ENCODE measurements around the gene VSIG10L2.
A peak's percentile ranks its signal among the peaks of the same experiment; 100 is the strongest.

The VSIG10L2 gene

DNA sequence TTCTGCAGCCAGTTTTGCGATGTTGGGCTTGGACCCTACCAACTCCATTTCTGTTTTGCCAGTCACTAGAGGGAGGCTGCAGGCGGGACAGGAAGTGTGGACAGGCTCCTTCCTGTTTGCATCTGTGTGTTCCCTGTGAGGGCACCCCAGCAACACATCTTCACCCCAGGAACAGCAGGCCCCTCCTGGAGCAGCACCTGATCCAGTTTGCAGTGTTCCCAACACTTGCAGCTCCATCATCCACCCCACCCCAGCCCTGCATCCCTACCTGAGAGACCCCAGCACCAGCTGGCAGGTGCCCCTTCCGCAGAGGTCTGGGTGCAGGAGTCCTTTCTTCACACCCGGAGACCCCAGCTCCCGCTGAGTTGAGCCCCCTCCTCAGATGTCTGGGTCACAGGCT lies 7.4 kb upstream of the VSIG10L2 start:
- peak; percentile 53 for DNase-seq (ENCODE audit: low spot score)
- no peak overlapping the region for H3K27ac ChIP-seq
- TF ChIP-seq, protein P1, sequence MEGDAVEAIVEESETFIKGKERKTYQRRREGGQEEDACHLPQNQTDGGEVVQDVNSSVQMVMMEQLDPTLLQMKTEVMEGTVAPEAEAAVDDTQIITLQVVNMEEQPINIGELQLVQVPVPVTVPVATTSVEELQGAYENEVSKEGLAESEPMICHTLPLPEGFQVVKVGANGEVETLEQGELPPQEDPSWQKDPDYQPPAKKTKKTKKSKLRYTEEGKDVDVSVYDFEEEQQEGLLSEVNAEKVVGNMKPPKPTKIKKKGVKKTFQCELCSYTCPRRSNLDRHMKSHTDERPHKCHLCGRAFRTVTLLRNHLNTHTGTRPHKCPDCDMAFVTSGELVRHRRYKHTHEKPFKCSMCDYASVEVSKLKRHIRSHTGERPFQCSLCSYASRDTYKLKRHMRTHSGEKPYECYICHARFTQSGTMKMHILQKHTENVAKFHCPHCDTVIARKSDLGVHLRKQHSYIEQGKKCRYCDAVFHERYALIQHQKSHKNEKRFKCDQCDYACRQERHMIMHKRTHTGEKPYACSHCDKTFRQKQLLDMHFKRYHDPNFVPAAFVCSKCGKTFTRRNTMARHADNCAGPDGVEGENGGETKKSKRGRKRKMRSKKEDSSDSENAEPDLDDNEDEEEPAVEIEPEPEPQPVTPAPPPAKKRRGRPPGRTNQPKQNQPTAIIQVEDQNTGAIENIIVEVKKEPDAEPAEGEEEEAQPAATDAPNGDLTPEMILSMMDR (IDR thresholded peaks at IDR 0.05) = no peak
- no peak overlapping the region for H3K4me3 ChIP-seq

DNA sequence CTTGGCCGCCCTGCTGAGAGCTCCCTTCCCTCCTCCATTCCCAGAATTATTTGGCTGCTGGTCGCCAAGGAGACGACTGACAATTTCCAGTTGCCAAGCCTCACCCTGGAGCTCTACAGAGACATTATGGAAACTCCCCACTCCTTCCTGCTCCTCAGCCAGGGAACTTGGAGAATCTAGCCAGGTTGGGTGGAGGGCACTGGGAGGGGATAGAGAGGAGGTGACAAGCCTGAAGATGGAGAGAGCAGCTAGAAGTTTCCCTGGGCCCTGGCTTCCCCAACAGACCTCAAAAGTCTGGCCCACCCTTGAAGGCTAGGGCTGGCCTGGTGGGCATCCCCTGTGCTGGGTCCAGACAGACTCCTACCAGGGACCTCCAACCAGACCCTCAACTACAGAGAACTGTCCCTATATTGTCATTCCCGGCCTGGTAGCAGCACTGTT lies 6.7 kb upstream of the VSIG10L2 start:
- TF ChIP-seq, protein P1 (IDR thresholded peaks at IDR 0.05) = no peak
- Histone ChIP-seq H3K27ac (no peak overlapping the region), H3K4me3 (no peak overlapping the region)
- peak; percentile 67 for DNase-seq (ENCODE audit: low spot score)

DNA sequence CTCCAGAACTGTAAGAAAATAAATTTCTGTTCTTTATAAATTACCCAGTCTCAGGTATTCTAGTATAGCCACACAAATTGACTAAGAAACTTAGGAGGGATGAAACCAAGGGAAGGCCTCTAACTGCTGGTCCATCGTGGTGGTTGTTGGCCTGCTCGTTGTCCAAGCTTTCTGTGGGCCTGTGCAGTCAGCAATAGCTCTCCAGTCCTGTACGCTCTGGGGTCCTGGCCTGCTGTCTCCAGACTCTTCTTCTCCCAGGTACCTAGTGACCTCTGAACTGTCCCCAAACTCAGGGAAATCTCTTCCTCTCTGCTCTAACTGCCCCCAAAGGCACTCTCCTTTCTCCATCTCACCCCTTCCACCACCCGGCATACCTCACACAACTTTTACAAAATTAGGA lies 5.7 kb upstream of the VSIG10L2 start:
- no peak overlapping the region for H3K27ac ChIP-seq

DNA sequence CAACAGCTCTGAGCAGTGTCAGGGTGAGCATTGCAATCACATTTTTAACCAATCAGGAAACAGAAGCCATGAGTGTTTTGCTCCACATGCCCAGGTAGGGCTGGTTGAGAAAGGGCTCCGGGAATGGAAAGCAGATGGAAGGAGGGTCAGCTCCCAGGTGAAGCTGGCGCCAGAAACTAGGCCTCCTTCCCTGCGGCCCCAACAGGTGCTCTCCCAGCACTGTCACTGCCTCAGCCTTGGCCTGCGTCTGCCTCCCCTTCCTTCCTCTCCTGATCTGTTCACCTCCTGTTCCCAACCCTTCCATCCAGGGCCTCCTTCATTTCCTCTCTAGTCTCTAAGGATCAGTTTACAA lies 4.6 kb upstream of the VSIG10L2 start:
- Histone ChIP-seq H3K4me3 (no peak overlapping the region), H3K27ac (no peak overlapping the region)
- TF ChIP-seq, protein P1 (IDR thresholded peaks at IDR 0.05) = no peak
- DNase-seq (ENCODE audit: low spot score) = peak; percentile 52

More for the DNA sequence above, 5.7 kb upstream of the VSIG10L2 start:
- TF ChIP-seq, protein P1 (IDR thresholded peaks at IDR 0.05) = no peak
- no peak overlapping the region for H3K4me3 ChIP-seq
- peak; percentile 7 for DNase-seq (ENCODE audit: low spot score)

DNA sequence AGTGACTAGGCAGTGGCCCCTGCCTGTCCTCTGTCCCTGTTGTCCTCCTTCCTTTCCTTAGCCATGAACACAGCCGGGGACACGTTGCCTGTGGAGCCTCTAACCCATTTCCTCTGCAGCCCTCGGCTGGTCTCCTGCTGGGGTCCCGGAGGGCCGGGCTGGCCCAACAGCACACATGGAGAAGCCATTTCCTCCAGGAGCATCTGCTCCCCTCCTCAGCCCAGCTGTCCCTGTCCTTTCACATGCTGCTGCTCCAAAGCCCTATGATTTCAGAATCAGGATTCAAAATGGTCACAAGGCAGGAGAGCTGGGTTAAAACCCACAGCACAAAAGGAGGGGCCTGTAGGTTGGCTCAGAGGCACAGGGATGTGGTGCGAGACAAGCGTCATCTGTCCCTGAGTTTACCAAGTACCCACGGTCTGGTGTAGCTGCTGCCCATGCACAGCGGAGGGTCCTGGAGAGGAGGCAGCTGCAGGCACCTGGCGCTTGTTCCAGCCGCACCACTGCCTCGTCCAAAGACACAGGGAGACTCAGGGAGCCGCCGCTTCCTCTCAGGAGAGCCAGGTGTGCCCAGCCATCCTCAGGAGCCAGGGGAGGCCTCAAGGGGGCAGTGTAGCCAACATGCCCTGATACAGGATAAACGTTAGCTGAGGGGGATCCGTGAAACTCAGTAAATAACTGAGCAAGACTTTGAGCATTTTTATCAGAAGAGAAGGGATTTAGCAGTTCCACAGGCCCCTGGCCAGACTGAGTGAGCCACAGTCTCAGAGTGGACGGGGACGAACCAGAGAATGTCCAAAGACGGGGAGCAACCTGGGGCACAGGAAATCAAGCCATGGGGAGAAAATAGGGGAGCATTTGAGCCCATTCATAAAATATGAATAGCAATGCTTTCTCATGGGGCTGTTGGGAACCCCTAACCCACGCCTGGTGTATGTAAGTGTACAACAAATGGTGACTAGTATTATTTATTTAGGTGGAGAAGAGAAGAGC lies 3.9 kb upstream of the VSIG10L2 start:
- TF ChIP-seq, protein P1 (IDR thresholded peaks at IDR 0.05) = peak; percentile 24
- DNase-seq (ENCODE audit: low spot score) = peak; percentile 64
- H3K27ac ChIP-seq = no peak overlapping the region
- no peak overlapping the region for H3K4me3 ChIP-seq

DNA sequence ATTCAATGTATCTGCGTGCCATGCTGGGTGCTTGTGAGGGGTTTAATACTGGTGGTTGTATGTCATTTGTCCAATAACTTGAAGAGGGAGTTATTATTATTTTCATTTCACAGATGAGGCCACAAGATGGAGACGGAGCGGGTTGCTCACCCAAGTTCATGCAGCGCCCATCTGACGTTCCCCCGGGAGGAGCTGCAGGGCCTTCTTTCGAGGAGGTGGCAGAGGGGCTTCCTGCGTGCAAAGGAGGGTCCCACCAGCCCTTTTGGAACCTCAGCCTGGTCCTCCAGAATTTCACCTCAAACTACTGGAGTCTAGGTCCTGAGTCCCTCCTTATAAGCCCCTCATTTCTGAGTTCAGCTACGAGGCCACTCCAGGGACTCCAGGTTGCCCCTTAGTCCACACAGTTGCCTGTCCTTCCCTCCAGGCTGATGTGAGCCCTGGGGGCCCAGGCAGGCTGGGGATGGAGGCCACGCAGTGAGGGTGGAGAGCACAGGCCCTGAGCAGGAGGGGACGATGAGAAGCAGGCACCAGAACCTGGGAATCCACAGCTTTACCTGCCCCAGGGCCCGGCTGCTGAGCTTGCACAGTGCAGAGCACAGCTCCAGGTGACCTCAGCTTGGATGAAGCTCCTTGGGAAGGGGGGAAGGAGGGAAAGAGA lies 2.9 kb upstream of the VSIG10L2 start:
- DNase-seq (ENCODE audit: low spot score) = peak; percentile 64

More for the DNA sequence above, 2.9 kb upstream of the VSIG10L2 start:
- Histone ChIP-seq H3K4me3 (no peak overlapping the region), H3K27ac (no peak overlapping the region)
- TF ChIP-seq, protein P1 (IDR thresholded peaks at IDR 0.05) = no peak

Data from coronary artery (tissue), 2 donors.